B cell (primary cell): ENCODE measurements around the gene MATN1. TPM values are rescaled to one million over a fixed set of nuclear protein-coding genes. Genes with fewer than 3 reads are reported as not detected.

ENCODE experiments used
- ATAC-seq: fragments of 200-7000 bp; cut with Tn5 transposase; one replicate; pipeline ENCODE4 v1.10.0; 2021; ENCODE audit warnings: low read depth, mild to moderate bottlenecking, moderate number of reproducible peaks, moderate library complexity
- CTCF ChIA-PET: fragments of 350-600 bp; sonication (Branson Sonifier 250); formaldehyde crosslinking; loops from one replicate; lab custom pipeline; 2021; ENCODE audit warnings: antibody characterized with exemption, inconsistent platforms; lab: Charles Lee
- POLR2A ChIA-PET: fragments of 350-600 bp; sonication (Branson Sonifier 250); formaldehyde crosslinking; loops from one replicate; lab custom pipeline; 2021; ENCODE audit warnings: antibody characterized with exemption; lab: Charles Lee
- DNase-seq: peaks from one replicate; pipeline ENCODE4 v3.0.0; 2013
- H2AFZ ChIP-seq: 2 replicates; pipeline ENCODE4 v1.6.1; 2012; ENCODE audit warnings: mild to moderate bottlenecking, low read depth, low read length; ENCODE audit not compliant: insufficient read depth, poor library complexity, severe bottlenecking
- H3K27ac ChIP-seq, 2 donors: 1 replicate in 1 of 2; 2 replicates in 1 of 2; pipeline ENCODE4 v1.5.1; 2012 to 2013; ENCODE audit warnings: low read length in 2 of 2, mild to moderate bottlenecking in 2 of 2, moderate library complexity in 1 of 2
- H3K27me3 ChIP-seq, 4 experiments: fragments of 200-600 bp in 1 of 4; sonication (generic) in 1 of 4; replicated peaks in 1 of 4; 1 replicate in 2 of 4; 2 replicates in 2 of 4; pipeline versions ENCODE4 v1.6.1 to v1.7.0; 2013 to 2016; ENCODE audit warnings: low read length in 3 of 4, mild to moderate bottlenecking in 2 of 4, mixed read lengths in 1 of 4, moderate library complexity in 1 of 4; ENCODE audit not compliant: insufficient read depth in 4 of 4, control insufficient read depth in 3 of 4; ENCODE audit errors: control extremely low read depth in 1 of 4
- H3K36me3 ChIP-seq, 2 experiments: replicated peaks in 1 of 2; 1 replicate in 1 of 2; 2 replicates in 1 of 2; pipeline versions ENCODE4 v1.6.1 to v1.7.1; 2013; ENCODE audit warnings: low read length in 1 of 2; ENCODE audit not compliant: insufficient read depth in 2 of 2, control insufficient read depth in 1 of 2; ENCODE audit errors: control extremely low read depth in 1 of 2, extremely low read depth in 1 of 2
- H3K4me1 ChIP-seq, 2 donors: fragments of 200-600 bp in 1 of 2; sonication (generic) in 1 of 2; 1 replicate in 1 of 2; 2 replicates in 1 of 2; pipeline versions ENCODE4 v1.5.1 to v1.6.1; 2013 to 2017; ENCODE audit warnings: low read length in 2 of 2; ENCODE audit not compliant: control insufficient read depth in 2 of 2, insufficient read depth in 2 of 2
- H3K4me2 ChIP-seq: replicated peaks from 2 replicates; pipeline ENCODE3; 2012; ENCODE audit warnings: mild to moderate bottlenecking, low read depth, low read length; ENCODE audit not compliant: poor library complexity, severe bottlenecking
- H3K4me3 ChIP-seq, 5 experiments: fragments of 200-600 bp in 1 of 5; sonication (generic) in 1 of 5; 1 replicate in 3 of 5; 2 replicates in 2 of 5; pipeline versions ENCODE4 v1.5.1 to v1.7.0; 2011 to 2016; ENCODE audit warnings: low read length in 4 of 5, mild to moderate bottlenecking in 4 of 5, low read depth in 2 of 5, control low read depth in 1 of 5, moderate library complexity in 1 of 5; ENCODE audit not compliant: insufficient read depth in 1 of 5; ENCODE audit errors: control extremely low read depth in 1 of 5, extremely low read depth in 1 of 5
- H3K79me2 ChIP-seq: fragments of 200-600 bp; sonication (generic); one replicate; pipeline ENCODE4 v1.6.0; 2016; ENCODE audit warnings: low read length; ENCODE audit not compliant: control insufficient read depth, insufficient read depth
- H3K9ac ChIP-seq: fragments of 200-600 bp; sonication (generic); 2 replicates; pipeline ENCODE4 v1.6.1; 2017; ENCODE audit warnings: mild to moderate bottlenecking, low read length, moderate library complexity
- H3K9me3 ChIP-seq, 3 donors: one replicate each; pipeline versions ENCODE4 v1.6.1 to v1.7.1; 2013; ENCODE audit warnings: low read length in 2 of 3; ENCODE audit not compliant: control insufficient read depth in 2 of 3, insufficient read depth in 1 of 3; ENCODE audit errors: control extremely low read depth in 1 of 3
- H4K20me1 ChIP-seq: 2 replicates; pipeline ENCODE4 v1.6.0; 2012; ENCODE audit warnings: mild to moderate bottlenecking, low read length; ENCODE audit not compliant: insufficient read depth, control insufficient read depth, poor library complexity, severe bottlenecking
- H3K27ac Mint-ChIP-seq: one replicate; pipeline ENCODE4 v1.8.0; 2021; ENCODE audit warnings: mixed read lengths
- H3K27me3 Mint-ChIP-seq: one replicate; pipeline ENCODE4 v1.8.0; 2021; ENCODE audit warnings: mixed read lengths
- H3K4me1 Mint-ChIP-seq: one replicate; pipeline ENCODE4 v1.8.0; 2021; ENCODE audit warnings: mixed read lengths
- H3K4me3 Mint-ChIP-seq: one replicate; pipeline ENCODE4 v1.8.0; 2021; ENCODE audit warnings: mixed read lengths
- H3K9me3 Mint-ChIP-seq: one replicate; pipeline ENCODE4 v1.8.0; 2022; ENCODE audit warnings: mixed read lengths; ENCODE audit not compliant: insufficient read depth
- EZH2 ChIP-seq: IDR thresholded peaks from 2 replicates; pipeline ENCODE4 v1.6.1; 2012; ENCODE audit warnings: borderline replicate concordance, low read depth, mild to moderate bottlenecking, moderate library complexity, low read length; ENCODE audit not compliant: insufficient read depth, poor library complexity, severe bottlenecking
- WGBS: methylation state at CpG from one replicate; pipeline ENCODE4 v1.1.5; 2013; ENCODE audit warnings: missing lambda C conversion rate; ENCODE audit not compliant: insufficient coverage; 5-methylcytosine and 5-hydroxymethylcytosine counted together
- intact Hi-C: fragments of 100-400 bp; cut with micrococcal nuclease; formaldehyde crosslinking; loops from one replicate; pipeline ENCODE4 v1.10.0; 2022
- polyA plus RNA-seq: library from polyadenylated mRNA; depleted of rRNA; stranded (reverse); fragments of >200 nt; gene quantifications from 2 replicates; pipeline ENCODE4 v1.2.3, GENCODE V29; 2012
- total RNA-seq, 2 donors: library from RNA; stranded (reverse); fragments of 120-200 nt in 1 of 2; gene quantifications; 1 replicate in 1 of 2; 2 replicates in 1 of 2; pipeline versions ENCODE4 v1.2.3 to v1.2.4, GENCODE V29; 2013 to 2022
- TF ChIP-seq, protein P1 (sequence below): fragments of 200-600 bp; IDR thresholded peaks from one replicate; pipeline ENCODE4 v1.8.0; 2022; ENCODE audit warnings: antibody characterized with exemption, mild to moderate bottlenecking

Gene MATN1
- total and polyA plus RNA-seq, 2 donors (not counting 1 experiment from before 2014, with no cell fraction given): 2.5 to 3.2 TPM

DNA sequence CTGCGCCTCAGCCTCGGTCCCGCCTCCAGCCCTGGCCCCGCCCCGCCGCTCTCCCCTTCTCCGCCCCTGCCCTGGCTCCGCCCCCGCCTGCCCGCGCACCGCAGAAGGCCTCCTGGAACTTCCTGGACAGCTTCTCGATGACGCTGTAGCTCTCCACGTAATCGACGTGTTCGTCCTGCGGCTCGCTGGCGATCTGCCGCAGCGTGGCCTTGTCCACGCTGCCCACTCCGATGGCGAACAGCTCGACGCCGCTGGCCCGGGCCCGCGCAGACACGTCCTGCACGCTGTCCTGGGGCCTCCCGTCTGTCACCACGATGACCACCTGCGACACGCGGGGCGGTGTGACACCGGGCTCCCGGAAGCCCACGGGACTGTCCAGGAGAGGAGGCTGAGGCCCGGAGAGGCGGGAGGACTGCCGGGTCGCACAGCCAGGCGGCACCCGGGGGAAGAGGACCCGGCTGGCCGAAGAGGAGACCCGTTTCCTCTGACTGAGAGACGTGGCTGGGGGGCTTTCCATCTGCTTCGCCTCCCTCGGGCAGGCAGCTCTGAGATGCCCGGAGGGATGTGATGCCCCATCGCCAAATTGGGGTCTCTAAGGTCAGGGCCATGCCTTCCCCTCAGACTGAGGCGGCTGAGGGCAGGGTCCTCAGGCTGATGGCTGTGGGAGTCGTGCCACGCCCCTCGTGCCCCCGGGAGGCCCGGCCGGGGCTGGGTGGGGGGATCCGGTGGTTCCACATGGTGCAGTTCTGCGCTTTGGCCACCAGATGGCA, 4.6 kb downstream of the MATN1 start:
- H3K27ac Mint-ChIP-seq: peak overlapping the region; percentile 94
- peak overlapping the region; percentile 88 for H3K4me3 Mint-ChIP-seq
- peak overlapping the region; percentile 7 to 96 (median 92) for H3K4me3 ChIP-seq
- peaks cover 2% of the 10 kb centered on the region for H3K9me3 Mint-ChIP-seq
- H3K4me1 Mint-ChIP-seq: peaks cover 44% of the 10 kb centered on the region
- peak overlapping the region; percentile 95 for H3K9ac ChIP-seq
- H3K4me1 ChIP-seq: peaks cover 18 to 54% of the 10 kb centered on the region in 2 donors
- ChIA-PET POLR2A (interaction anchor here (0.6 to 3.4 kb wide), 16 partner anchors 9 to 437 kb away, joined by 3 to 57 read pairs (median 6); partner anchors contain the start of gene LAPTM5), CTCF (interaction anchor here (0.6 to 38.6 kb wide), 21 partner anchors 12 to 443 kb away, joined by 3 to 769 read pairs (median 6); partner anchors contain the start of gene LAPTM5)
- no peak for TF ChIP-seq EZH2
- TF ChIP-seq, protein P1, sequence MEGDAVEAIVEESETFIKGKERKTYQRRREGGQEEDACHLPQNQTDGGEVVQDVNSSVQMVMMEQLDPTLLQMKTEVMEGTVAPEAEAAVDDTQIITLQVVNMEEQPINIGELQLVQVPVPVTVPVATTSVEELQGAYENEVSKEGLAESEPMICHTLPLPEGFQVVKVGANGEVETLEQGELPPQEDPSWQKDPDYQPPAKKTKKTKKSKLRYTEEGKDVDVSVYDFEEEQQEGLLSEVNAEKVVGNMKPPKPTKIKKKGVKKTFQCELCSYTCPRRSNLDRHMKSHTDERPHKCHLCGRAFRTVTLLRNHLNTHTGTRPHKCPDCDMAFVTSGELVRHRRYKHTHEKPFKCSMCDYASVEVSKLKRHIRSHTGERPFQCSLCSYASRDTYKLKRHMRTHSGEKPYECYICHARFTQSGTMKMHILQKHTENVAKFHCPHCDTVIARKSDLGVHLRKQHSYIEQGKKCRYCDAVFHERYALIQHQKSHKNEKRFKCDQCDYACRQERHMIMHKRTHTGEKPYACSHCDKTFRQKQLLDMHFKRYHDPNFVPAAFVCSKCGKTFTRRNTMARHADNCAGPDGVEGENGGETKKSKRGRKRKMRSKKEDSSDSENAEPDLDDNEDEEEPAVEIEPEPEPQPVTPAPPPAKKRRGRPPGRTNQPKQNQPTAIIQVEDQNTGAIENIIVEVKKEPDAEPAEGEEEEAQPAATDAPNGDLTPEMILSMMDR: no peak
- peaks cover 33% of the 10 kb centered on the region for H4K20me1 ChIP-seq
- DNase-seq: peak; percentile 98
- H3K4me2 ChIP-seq: peak overlapping the region; percentile 100
- peak overlapping the region; percentile 87 for H2AFZ ChIP-seq
- H3K79me2 ChIP-seq: peaks cover 48% of the 10 kb centered on the region
- peaks cover 0 to 22% of the 10 kb centered on the region in 2 experiments for H3K36me3 ChIP-seq
- H3K27me3 Mint-ChIP-seq: no peaks in the 10 kb centered on the region
- peaks cover 0 to 14% (median 4%) of the 10 kb centered on the region in 3 donors for H3K9me3 ChIP-seq
- intact Hi-C loops: loop anchor here (1.0 to 10.0 kb wide), 11 partner anchors 24 to 1068 kb away; partner anchors contain the start of genes PEF1, PUM1, SNRNP40 and ZCCHC17
- peak; percentile 64 for ATAC-seq
- WGBS: under 1% methylated on average over 66 of the region's 66 CpGs
- no peaks in the 10 kb centered on the region for H3K27me3 ChIP-seq
- H3K27ac ChIP-seq: peak overlapping the region; percentile 99 to 100
